NT2/D1 (cell line): Measurements from ENCODE around the gene RASL10B.

Experiments used
- SUZ12 ChIP-seq: IDR thresholded peaks from 2 replicates; pipeline ENCODE4 v1.6.1; 2011; ENCODE audit not compliant: insufficient read length, insufficient read depth; ENCODE audit errors: extremely low read depth
- ZNF274 ChIP-seq: IDR thresholded peaks from 2 replicates; pipeline ENCODE4 v1.6.1; 2011; ENCODE audit warnings: mild to moderate bottlenecking, low read depth, low read length

DNA sequence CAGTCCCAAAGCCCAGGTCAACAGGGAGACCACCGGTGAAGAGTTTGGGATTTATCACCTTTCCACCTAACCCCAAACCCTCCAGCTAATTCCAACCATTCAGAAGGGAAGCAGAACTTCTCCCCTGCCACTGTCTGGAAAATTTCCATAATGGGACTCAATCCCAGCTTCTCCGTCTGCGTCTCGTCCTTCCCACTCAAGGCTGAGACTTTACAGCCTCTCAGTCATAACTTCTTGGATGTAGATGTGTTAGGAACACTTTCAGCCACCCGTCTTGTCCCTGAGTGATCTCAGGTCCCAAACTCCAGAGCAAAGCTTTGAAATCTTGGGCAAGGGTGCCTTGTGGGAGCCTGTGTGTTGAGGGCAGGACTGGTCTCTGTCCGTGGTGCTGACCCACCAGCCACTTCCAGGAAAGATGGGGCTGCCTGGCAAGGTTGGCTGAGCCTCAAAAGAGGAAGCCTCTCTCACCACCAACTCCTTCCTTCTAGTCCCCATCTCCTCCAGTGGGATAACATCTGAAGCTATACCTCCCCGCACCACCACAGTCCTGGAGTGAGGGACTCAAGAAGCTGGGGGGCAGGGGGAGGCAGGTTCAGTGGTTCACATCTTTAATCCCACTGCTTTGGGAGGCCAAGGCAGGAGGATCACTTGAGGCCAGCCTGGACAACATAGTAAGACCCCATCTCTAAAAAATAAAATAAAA is 12.3 kb downstream of the RASL10B start:
- no peak for TF ChIP-seq ZNF274
- no peak for TF ChIP-seq SUZ12
